H1 (cell line): ENCODE measurements around the gene SPECC1. TPM values are rescaled to one million over a fixed set of nuclear protein-coding genes. Genes with fewer than 3 reads are reported as not detected.

Experiments used
- CTCF ChIA-PET: fragments of 300-600 bp; sonication (Branson Sonifier 250); formaldehyde crosslinking; loops from one replicate; lab custom pipeline; 2021; ENCODE audit not compliant: partially characterized antibody; lab: Charles Lee
- POLR2A ChIA-PET: fragments of 300-600 bp; sonication (Branson Sonifier 250); formaldehyde crosslinking; loops from one replicate; lab custom pipeline; 2021; ENCODE audit warnings: inconsistent platforms; ENCODE audit not compliant: partially characterized antibody; lab: Charles Lee
- DNase-seq, 2 experiments: peaks; one replicate each; pipeline versions ENCODE4 v3.0.0 to v3.0.0-alpha.2; 2010 to 2022; ENCODE audit warnings: low spot score in 2 of 2, low read depth in 1 of 2, mixed read lengths in 1 of 2
- FAIRE-seq: peaks from 2 replicates; lab custom pipeline; 2011; peaks lifted over from hg19 to GRCh38; lab: Jason Lieb, UNC
- H2AFZ ChIP-seq: 2 replicates; pipeline ENCODE4 v1.8.1; 2012; ENCODE audit warnings: low read length, inconsistent platforms
- H2AK5ac ChIP-seq: 2 replicates; pipeline ENCODE4 v1.6.1; 2013; ENCODE audit warnings: low read depth, low read length
- H2BK120ac ChIP-seq: replicated peaks from 2 replicates; pipeline ENCODE3; 2013; ENCODE audit warnings: low read depth, low read length, inconsistent platforms
- H2BK12ac ChIP-seq: 2 replicates; pipeline ENCODE4 v1.6.1; 2013; ENCODE audit warnings: low read depth, low read length
- H2BK15ac ChIP-seq: 2 replicates; pipeline ENCODE4 v1.6.1; 2013; ENCODE audit warnings: low read length
- H2BK20ac ChIP-seq: 2 replicates; pipeline ENCODE4 v1.6.1; 2013; ENCODE audit warnings: low read length
- H2BK5ac ChIP-seq: 2 replicates; pipeline ENCODE4 v1.6.1; 2013; ENCODE audit warnings: low read depth, low read length
- H3K14ac ChIP-seq: 2 replicates; pipeline ENCODE4 v1.6.1; 2013; ENCODE audit warnings: inconsistent platforms; ENCODE audit not compliant: insufficient read length
- H3K18ac ChIP-seq: 2 replicates; pipeline ENCODE4 v1.6.1; 2013; ENCODE audit warnings: low read length; ENCODE audit errors: extremely low read depth
- H3K23ac ChIP-seq: 2 replicates; pipeline ENCODE4 v1.6.1; 2013; ENCODE audit warnings: inconsistent platforms; ENCODE audit not compliant: insufficient read length
- H3K23me2 ChIP-seq: 2 replicates; pipeline ENCODE4 v1.6.1; 2013; ENCODE audit warnings: low read depth, low read length
- H3K27ac ChIP-seq: 2 replicates; pipeline ENCODE4 v1.6.1; 2011; ENCODE audit warnings: low read depth, low read length, inconsistent platforms
- H3K27me3 ChIP-seq, 4 experiments: replicated peaks in 1 of 4; 1 replicate in 1 of 4; 2 replicates in 3 of 4; pipeline versions ENCODE4 v1.6.1 to v1.8.1; 2011 to 2013; ENCODE audit warnings: low read length in 3 of 4, mild to moderate bottlenecking in 3 of 4, inconsistent platforms in 2 of 4, mixed read lengths in 2 of 4, moderate library complexity in 1 of 4; ENCODE audit not compliant: control insufficient read depth in 3 of 4, insufficient read depth in 3 of 4; ENCODE audit errors: extremely low read depth in 1 of 4
- H3K36me3 ChIP-seq, 4 experiments: 2 replicates each; pipeline versions ENCODE4 v1.6.1 to v1.8.1; 2011 to 2013; ENCODE audit warnings: mild to moderate bottlenecking in 4 of 4, low read length in 3 of 4, moderate library complexity in 2 of 4, control low read depth in 1 of 4, inconsistent platforms in 1 of 4; ENCODE audit not compliant: insufficient read depth in 4 of 4, control insufficient read depth in 2 of 4
- H3K4ac ChIP-seq: replicated peaks from 2 replicates; pipeline ENCODE3; 2013; ENCODE audit warnings: low read length, low read depth, mixed read lengths, inconsistent platforms; ENCODE audit not compliant: insufficient read length
- H3K4me1 ChIP-seq, 4 experiments: replicated peaks in 1 of 4; 1 replicate in 1 of 4; 2 replicates in 3 of 4; pipeline versions ENCODE4 v1.6.1 to v1.8.1; 2011 to 2013; ENCODE audit warnings: low read length in 3 of 4, inconsistent platforms in 2 of 4, mixed read lengths in 1 of 4; ENCODE audit not compliant: insufficient read depth in 4 of 4, control insufficient read depth in 3 of 4
- H3K4me2 ChIP-seq, 2 experiments: 2 replicates each; pipeline versions ENCODE4 v1.6.1 to v1.8.1; 2011 to 2013; ENCODE audit warnings: low read depth in 2 of 2, low read length in 2 of 2, control low read depth in 1 of 2, inconsistent platforms in 1 of 2, mild to moderate bottlenecking in 1 of 2; ENCODE audit not compliant: insufficient read depth in 1 of 2
- H3K4me3 ChIP-seq, 4 experiments: fragments of 200-600, 300-600 bp in 1 of 4; sonication (generic), shearing (Covaris generic), sonication (Bioruptor Twin) in 1 of 4; 2 replicates each; pipeline versions ENCODE4 v1.5.1 to v1.8.1; 2011 to 2016; ENCODE audit warnings: low read length in 4 of 4, low read depth in 3 of 4, control low read depth in 2 of 4, inconsistent platforms in 2 of 4, mild to moderate bottlenecking in 2 of 4, mixed read lengths in 1 of 4, moderate library complexity in 1 of 4; ENCODE audit not compliant: insufficient read depth in 2 of 4; ENCODE audit errors: extremely low read depth in 1 of 4
- H3K56ac ChIP-seq: replicated peaks from 2 replicates; pipeline ENCODE3; 2013; ENCODE audit warnings: low read depth, mild to moderate bottlenecking, mixed read lengths, low read length, inconsistent platforms; ENCODE audit not compliant: insufficient read length
- H3K79me1 ChIP-seq: 2 replicates; pipeline ENCODE4 v1.6.1; 2013; ENCODE audit warnings: low read depth, low read length, control low read depth
- H3K79me2 ChIP-seq, 2 experiments: 2 replicates each; pipeline versions ENCODE4 v1.6.1 to v1.8.1; 2012 to 2013; ENCODE audit warnings: low read length in 2 of 2, mild to moderate bottlenecking in 2 of 2, inconsistent platforms in 1 of 2; ENCODE audit not compliant: insufficient read depth in 2 of 2, control insufficient read depth in 1 of 2
- H3K9ac ChIP-seq, 4 experiments: replicated peaks in 1 of 4; 1 replicate in 1 of 4; 2 replicates in 3 of 4; pipeline versions ENCODE4 v1.6.1 to v1.8.1; 2011 to 2013; ENCODE audit warnings: low read depth in 3 of 4, low read length in 3 of 4, control low read depth in 2 of 4, mild to moderate bottlenecking in 2 of 4, moderate library complexity in 2 of 4, inconsistent platforms in 1 of 4; ENCODE audit errors: extremely low read depth in 1 of 4
- H3K9me3 ChIP-seq, 2 experiments: 2 replicates each; pipeline versions ENCODE4 v1.6.1 to v1.8.1; 2012 to 2013; ENCODE audit warnings: mild to moderate bottlenecking in 2 of 2, moderate library complexity in 2 of 2, control low read depth in 1 of 2, inconsistent platforms in 1 of 2, low read depth in 1 of 2, low read length in 1 of 2, mixed read lengths in 1 of 2; ENCODE audit not compliant: insufficient read depth in 2 of 2
- H4K20me1 ChIP-seq, 2 experiments: replicated peaks in 1 of 2; 2 replicates each; pipeline versions ENCODE3 to v1.8.1; 2011 to 2013; ENCODE audit warnings: inconsistent platforms in 2 of 2, low read length in 2 of 2, mild to moderate bottlenecking in 1 of 2; ENCODE audit not compliant: insufficient read depth in 2 of 2, control insufficient read depth in 1 of 2
- H4K5ac ChIP-seq: 2 replicates; pipeline ENCODE4 v1.6.1; 2013; ENCODE audit warnings: low read length, low read depth, mixed read lengths, inconsistent platforms; ENCODE audit not compliant: insufficient read length
- H4K8ac ChIP-seq: 2 replicates; pipeline ENCODE4 v1.8.0; 2013; ENCODE audit warnings: mild to moderate bottlenecking, moderate library complexity, low read length, inconsistent platforms; ENCODE audit not compliant: insufficient read depth; ENCODE audit errors: extremely low read depth
- H4K91ac ChIP-seq: replicated peaks from 2 replicates; pipeline ENCODE3; 2013; ENCODE audit warnings: low read length, mixed read lengths, inconsistent platforms; ENCODE audit not compliant: insufficient read length
- BCL11A ChIP-seq, 2 experiments: IDR thresholded peaks; one replicate each; pipeline ENCODE4 v1.6.1; 2011; ENCODE audit warnings: low read depth in 2 of 2, low read length in 2 of 2, mild to moderate bottlenecking in 2 of 2
- CBX5 ChIP-seq: fragments of 300-800, 300-1000 bp; sonication (generic); IDR thresholded peaks from 2 replicates; pipeline ENCODE4 v1.7.1; 2016; ENCODE audit warnings: antibody characterized with exemption, low read length, low read depth
- EP300 ChIP-seq, 2 experiments: IDR thresholded peaks; 1 replicate in 1 of 2; 2 replicates in 1 of 2; pipeline ENCODE4 v1.6.1; 2011 to 2012; ENCODE audit warnings: low read depth in 2 of 2, low read length in 2 of 2, mild to moderate bottlenecking in 2 of 2, borderline replicate concordance in 1 of 2, inconsistent platforms in 1 of 2, moderate library complexity in 1 of 2
- MAFK ChIP-seq: IDR thresholded peaks from 2 replicates; pipeline ENCODE4 v1.6.1; 2012; ENCODE audit warnings: low read depth, mild to moderate bottlenecking, improper control_type of control experiment, low read length
- RBBP5 ChIP-seq: IDR thresholded peaks from 2 replicates; pipeline ENCODE4 v1.7.1; 2012; ENCODE audit warnings: low read depth, mild to moderate bottlenecking, inconsistent platforms, low read length, moderate library complexity, borderline replicate concordance
- SAP30 ChIP-seq: fragments of 300-600 bp; sonication (generic); IDR thresholded peaks from 2 replicates; pipeline ENCODE4 v1.7.1; 2012; ENCODE audit warnings: low read length, moderate library complexity, mild to moderate bottlenecking, inconsistent platforms; ENCODE audit not compliant: insufficient read depth, insufficient replicate concordance
- polyA plus RNA-seq, 7 experiments: library from polyadenylated mRNA; depleted of rRNA in 3 of 7; stranded (reverse) in 5 of 7; unstranded in 2 of 7; fragments of >200 nt in 5 of 7; fragments of 200-250 nt in 2 of 7; gene quantifications; 1 replicate in 5 of 7; 2 replicates in 1 of 7; 4 replicates in 1 of 7; pipeline versions ENCODE4 v1.2.1 to v1.2.3, GENCODE V29; 2011 to 2013; ENCODE audit warnings: missing spikeins in 2 of 7, mixed read lengths in 2 of 7
- total RNA-seq: library from RNA; stranded (reverse); fragmentation: NEBNext Ultra II Directional; extraction: Animal tissue kit (Norgen Biotek cat#: 25700); gene quantifications from 2 replicates; pipeline ENCODE4 v1.2.1, GENCODE V29; 2021
- TF ChIP-seq, protein P1 (sequence below): IDR thresholded peaks from 2 replicates; pipeline ENCODE4 v1.6.1; 2012; ENCODE audit warnings: inconsistent platforms

Gene SPECC1
- total and polyA plus RNA-seq, 2 of the 8 experiments (the other 6 are each of a cell fraction or from before 2014, with no cell fraction given): 35.8 to 87.9 TPM

DNA sequence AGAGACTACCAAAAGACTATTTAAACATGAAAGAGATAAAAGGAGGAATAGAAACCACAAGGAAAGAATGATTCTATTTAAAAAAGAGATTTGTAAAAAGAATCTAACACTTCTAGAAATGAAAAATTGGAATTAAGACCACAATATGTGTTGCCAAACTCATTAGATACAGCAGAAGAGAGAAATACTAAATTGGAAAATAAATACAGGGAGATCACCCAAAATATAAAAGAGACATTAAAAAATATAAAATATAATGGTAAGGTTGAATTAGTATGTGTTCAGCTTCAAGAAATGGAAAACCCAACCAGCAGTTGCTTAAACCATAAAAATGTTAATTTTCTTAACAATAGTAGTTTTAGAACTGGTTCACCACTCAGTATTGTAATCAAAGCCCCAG lies 297.8 kb downstream of the SPECC1 start:
- Histone ChIP-seq H2BK15ac (no peak overlapping the region), H4K8ac (no peak overlapping the region), H2AK5ac (no peak overlapping the region), H2BK120ac (no peak overlapping the region), H3K23me2 (no peaks in the 10 kb centered on the region), H2AFZ (no peak overlapping the region), H3K4me2 (no peak overlapping the region), H3K27me3 (no peaks in the 10 kb centered on the region), H3K36me3 (peaks cover 0 to 34% (median 14%) of the 10 kb centered on the region in 4 experiments; a peak in 4 of 8 replicates), H2BK5ac (no peak overlapping the region), H3K79me2 (no peaks in the 10 kb centered on the region), H2BK12ac (no peak overlapping the region), H3K14ac (no peak overlapping the region), H3K79me1 (no peaks in the 10 kb centered on the region), H2BK20ac (no peak overlapping the region), H3K23ac (no peak overlapping the region), H3K9ac (no peak overlapping the region), H3K4me1 (no peaks in the 10 kb centered on the region), H3K4me3 (no peak overlapping the region), H3K4ac (no peak overlapping the region), H3K18ac (no peak overlapping the region), H4K20me1 (no peaks in the 10 kb centered on the region), H3K9me3 (peaks cover 9 to 11% of the 10 kb centered on the region in 2 experiments), H4K5ac (no peak overlapping the region), H4K91ac (no peak overlapping the region), H3K56ac (no peak overlapping the region), H3K27ac (no peak overlapping the region)
- ChIA-PET POLR2A (no interaction called here), CTCF (interaction anchor here (0.6 to 1.1 kb wide), 2 partner anchors 9 to 241 kb away, joined by 3 read pairs; no protein-coding TSS in a partner anchor)
- FAIRE-seq (no peak), DNase-seq (no peak)
- TF ChIP-seq CBX5: no peak
- TF ChIP-seq MAFK: no peak
- TF ChIP-seq RBBP5: no peak
- no peak for TF ChIP-seq EP300 (IDR thresholded peaks at IDR 0.05; ENCODE audit: borderline replicate concordance in 1 of 2, low read depth in 2 of 2, low read length in 2 of 2)
- no peak for TF ChIP-seq SAP30
- TF ChIP-seq, protein P1, sequence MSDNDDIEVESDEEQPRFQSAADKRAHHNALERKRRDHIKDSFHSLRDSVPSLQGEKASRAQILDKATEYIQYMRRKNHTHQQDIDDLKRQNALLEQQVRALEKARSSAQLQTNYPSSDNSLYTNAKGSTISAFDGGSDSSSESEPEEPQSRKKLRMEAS: no peak
- TF ChIP-seq BCL11A (IDR thresholded peaks at IDR 0.05; ENCODE audit: low read depth in 2 of 2, low read length in 2 of 2): no peak
